Activated gamma-delta T cell treated with anti-CD3 and anti-CD28 coated beads, Interleukin-2, amount 50 U/mL, for 16 hours (primary cell): ENCODE results near the gene TNFRSF13B.
"Not testable (repeated sequence)": the region's sequence is repeated elsewhere in the genome, so short reads cannot be mapped to it uniquely, and the experiment has no call there.

ENCODE experiments used
- DNase-seq: peaks from one replicate; pipeline ENCODE4 v3.0.0-alpha.2; 2020; ENCODE audit warnings: low read depth

The TNFRSF13B gene

GRCh38 chr17:17004997-17005614 lies 33.2 kb upstream of the TNFRSF13B start:
- DNase-seq = not testable (repeated sequence)

GRCh38 chr17:17004251-17004996 lies 32.5 kb upstream of the TNFRSF13B start:
- DNase-seq = no peak

DNA sequence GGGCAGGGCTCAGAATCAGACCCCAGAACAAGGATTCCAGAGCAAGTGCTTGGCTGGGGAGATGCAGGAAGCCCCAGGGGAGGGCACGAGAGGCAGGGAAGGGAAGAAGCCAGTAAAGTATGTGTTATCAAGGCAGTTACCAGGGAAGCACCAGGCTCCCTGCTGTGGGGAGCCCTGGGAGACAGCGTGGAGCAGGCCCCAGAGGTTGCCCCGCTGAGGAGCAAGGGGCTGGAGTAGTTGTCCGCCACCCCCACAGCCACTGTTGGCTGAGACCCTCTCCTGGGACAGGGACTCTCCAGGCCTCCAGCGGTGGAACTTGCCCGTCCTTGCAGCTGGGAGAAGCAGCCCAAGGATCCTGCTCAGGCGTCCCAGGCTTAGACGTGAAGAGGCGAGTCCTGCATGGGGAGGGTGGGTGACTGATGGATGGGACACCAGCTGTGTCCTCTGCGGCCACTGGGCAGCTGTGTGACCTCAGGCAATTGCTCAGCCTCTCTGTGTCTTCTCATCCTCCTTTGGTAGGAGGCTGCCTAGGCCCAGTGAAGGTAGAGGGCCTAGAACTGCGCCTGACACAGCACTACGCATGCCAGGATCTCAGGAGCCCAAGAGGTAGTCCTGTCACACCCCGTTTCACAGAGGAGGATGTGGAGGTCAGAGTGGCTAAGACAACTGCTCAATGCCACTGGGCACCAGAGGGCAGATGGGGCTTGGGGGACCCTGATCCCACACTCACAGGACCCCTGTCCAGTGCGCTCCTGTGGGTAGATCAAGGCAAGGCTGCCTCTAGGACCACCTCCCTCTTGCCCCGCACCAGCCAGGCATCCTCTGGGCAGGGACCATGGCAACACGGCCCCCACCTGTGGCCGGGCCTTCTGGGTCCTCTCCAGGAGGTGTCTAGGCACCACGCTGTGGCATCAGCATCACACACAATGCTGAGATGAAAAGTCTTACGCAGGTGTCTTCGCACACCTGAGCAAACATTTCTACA lies 31.1 kb upstream of the TNFRSF13B start:
- DNase-seq = not testable (repeated sequence)

DNA sequence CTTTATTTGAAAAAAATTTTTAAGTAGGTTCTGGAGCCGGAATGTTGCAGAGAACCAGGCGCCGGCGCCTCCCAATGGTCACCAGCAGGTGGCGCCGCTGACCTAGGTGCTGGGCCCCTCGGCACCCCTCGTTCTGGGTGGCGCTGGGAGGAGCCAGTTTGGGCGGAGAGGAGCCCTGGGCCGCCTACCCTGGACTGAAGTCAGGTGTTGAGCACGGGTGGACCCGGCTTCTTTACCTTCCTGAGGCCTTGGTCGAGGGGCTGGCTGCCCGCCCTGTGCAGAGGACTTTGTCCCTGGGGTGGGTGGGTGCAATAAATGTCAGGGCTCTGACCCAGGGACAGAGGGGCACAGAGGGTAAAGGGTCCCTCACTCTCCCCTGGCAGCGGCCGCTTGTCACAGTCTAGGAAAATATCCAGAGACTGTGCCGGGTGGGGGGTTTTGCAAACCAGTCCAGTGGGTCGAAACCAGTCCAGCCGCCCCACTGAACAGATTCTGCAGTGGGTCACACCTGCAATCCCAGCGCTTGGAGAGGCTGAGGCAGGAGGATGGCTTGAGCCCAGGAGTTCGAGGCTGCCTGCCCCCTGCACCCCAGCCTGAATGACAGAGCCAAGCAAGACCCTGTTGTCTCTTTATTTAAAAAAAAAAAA lies 30.1 kb upstream of the TNFRSF13B start:
- peak; percentile 63 for DNase-seq

DNA sequence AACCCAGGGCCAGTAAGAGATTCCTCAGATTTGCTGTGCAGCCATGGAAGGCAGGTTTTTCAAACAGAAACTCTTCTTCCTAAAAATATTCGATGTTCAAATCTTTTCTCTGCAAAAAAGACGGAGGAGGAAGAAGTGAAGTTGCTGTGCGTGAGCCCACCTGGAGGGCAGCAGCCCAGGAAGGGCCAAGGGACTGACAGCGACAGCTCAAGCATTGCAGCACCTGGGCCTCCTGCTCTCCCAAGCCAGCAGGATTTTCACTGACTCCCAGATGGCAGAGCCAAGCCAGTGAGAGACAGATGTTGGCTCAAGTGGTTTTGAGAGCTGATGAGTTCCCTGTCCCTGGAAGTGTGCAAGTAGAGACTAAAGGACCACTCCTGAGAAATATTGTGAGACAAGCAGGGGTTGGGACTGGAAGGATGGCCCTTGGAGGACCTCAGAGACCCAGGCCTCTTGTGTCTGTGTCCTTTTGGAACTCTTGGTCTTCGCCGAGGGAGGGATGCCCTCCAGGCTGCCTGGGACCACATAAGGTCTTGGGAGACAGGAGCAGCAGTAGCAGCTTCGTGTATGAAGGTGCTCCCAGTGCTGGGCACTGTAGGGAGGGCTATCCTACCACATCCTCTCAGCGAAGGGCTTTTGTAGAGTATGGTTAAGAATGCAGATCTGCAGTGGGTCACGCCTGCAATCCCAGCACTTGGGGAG lies 29.3 kb upstream of the TNFRSF13B start:
- no peak for DNase-seq

DNA sequence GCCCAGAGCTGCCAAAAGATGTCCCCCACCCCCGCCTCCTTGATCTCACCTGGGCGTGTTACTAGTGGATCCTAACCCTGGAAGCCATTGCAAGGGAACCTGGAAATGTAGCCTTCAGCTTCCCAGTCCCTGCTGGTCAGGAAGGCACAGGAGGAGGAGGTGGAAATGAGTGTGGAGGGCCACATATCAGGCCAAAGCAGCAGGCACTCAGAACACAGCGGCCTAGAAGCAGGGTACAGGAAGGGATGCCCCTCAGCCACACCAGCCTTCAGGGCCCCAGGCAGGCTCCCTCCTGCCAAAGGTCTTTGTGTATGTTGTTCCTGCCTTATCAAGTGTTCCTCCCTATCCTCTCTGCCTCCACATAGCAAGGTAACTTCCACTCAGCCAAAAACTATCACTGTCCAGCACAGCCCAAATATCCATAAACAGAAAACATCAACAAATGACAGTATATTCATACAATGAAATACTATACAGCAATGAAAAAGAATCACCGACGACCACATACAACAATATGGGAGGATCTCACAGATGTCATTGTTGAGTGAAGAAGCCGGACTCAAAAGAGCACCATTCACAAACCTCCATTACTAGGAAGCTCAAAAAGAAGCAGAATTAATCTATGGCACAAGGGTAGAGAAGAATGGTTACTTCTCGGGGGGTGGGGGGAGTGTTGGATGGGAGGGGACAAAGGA lies 28.2 kb upstream of the TNFRSF13B start:
- no peak for DNase-seq

DNA sequence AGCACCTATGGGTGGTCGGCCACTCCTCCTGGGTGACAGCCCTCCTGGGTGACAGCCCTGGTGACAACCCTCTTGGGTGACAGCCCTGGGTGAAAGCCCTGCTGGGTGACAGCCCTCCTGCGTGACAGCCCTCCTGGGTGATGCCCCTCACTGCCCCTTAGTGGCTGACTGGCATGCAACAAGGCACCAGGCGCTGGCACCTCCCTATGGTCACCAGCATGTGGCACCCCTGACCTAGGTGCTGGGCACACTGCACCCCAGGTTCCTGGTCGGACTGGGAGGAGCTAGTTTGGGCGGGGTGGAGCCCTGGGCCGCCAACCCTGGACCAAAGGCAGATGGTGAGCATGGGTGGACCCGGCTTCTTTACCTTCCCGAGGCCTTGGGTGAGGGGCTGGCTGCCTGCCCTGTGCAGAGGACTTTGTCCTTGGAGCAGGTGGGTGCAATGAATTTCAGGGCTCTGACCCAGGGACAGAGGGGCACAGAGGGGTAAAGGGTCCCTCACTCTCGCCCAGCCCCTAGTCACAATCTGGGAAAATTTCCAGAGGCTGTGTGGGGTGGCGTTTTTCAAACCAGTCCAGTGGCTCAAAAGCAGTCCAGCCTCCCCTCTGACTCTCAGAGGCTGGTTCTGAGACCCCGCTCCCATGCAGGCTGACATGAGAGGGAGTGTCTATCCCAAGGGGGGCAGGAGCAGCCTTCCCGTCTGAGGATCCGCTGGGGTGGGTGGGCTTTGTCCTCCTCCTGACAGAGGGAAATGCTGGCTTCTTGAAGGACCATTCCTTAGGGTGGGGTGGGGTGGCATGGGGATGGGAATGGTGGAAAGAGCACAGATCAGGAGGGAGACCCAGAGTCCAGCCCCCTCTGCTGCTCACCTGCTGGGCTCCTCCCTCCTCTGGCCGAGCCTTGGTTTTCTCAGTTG lies 25.9 kb upstream of the TNFRSF13B start:
- DNase-seq = peak; percentile 61

DNA sequence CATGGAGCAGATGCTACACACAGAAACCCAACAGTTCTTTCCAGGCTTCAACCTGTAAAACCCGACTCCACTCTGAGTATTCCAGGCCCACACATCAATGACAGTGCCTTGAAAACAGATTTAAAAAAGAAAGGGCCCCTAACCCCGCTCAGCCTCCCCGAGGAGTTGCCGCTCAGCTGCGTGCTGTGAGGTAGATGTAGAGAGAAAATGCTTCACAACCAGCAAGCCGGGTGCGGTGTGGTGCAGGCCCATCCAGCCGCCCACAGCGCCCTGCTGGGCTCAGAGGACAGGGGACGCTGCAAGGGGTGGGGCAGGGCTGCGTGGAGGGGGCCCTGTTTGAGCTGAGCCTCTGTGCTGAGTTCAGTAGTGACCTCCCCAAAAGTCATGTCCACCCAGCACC lies 24.8 kb upstream of the TNFRSF13B start:
- DNase-seq = not testable (repeated sequence)

DNA sequence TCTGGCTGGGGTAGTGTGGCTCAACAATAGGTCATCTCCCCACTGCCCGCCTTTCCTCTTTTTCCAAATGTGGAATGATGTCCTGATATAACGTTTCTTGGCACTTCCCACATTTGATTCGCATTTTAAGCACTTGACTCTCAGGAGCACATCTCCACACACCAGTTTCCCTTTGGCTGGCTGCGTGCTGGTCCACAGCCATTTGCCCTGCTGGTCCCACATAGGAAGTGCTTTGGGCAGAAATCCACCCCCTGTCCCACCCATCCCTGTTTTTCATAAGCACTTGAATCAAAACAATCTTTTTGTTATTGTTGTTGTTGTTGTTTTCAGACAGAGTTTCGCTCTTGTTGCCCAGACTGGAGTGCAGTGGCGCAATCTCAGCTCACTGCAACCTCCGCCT lies 24.0 kb upstream of the TNFRSF13B start:
- DNase-seq = no peak

- no peak for DNase-seq
Measured at GRCh38 chr17:16994631-16995030, 22.7 kb upstream of the TNFRSF13B start.

- DNase-seq = peak; percentile 61
Measured at GRCh38 chr17:16991349-16992009, 19.6 kb upstream of the TNFRSF13B start.

DNA sequence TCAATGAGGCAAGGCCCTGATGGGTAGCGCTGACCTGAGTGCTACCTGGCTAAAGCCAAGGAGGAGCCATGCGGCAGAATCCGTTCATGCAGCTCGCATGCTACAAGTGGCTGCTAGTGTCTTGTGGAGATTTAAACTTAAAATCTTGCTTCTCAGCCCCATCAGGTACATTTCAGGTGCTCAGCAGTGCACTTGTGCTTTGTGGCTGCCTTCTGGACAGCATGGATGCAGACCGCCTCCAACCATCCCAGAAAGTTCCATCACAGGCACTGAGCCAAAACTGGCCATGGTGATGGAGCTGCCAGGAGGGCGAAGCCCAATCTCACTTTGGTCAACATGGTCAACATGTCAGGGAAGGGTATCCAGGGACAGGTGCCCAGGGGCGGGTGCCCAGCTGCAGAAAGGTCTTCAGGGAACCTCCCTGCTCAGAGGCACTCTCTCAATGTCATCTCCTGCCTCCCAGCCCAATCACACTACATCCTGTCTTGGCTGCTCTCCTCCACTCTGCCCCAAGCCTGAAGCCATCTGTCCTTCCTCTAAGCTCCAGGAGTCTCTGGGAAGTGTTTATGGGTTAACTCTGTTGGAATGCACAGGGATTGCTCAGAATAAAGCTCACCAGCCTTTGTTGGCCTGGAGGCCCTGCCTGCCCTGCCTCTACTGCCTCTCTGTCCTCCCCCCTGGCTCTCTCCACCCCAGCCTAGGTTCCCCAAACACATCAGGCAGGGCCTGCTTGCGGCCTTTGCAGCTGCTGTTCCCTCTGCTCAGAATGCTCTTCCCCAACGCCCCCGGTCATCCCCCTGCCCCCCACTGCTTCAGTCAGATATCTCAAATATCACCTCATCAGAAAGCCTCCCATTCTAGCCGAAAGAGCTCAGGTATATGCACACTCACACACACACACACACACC lies 18.3 kb upstream of the TNFRSF13B start:
- no peak for DNase-seq

DNA sequence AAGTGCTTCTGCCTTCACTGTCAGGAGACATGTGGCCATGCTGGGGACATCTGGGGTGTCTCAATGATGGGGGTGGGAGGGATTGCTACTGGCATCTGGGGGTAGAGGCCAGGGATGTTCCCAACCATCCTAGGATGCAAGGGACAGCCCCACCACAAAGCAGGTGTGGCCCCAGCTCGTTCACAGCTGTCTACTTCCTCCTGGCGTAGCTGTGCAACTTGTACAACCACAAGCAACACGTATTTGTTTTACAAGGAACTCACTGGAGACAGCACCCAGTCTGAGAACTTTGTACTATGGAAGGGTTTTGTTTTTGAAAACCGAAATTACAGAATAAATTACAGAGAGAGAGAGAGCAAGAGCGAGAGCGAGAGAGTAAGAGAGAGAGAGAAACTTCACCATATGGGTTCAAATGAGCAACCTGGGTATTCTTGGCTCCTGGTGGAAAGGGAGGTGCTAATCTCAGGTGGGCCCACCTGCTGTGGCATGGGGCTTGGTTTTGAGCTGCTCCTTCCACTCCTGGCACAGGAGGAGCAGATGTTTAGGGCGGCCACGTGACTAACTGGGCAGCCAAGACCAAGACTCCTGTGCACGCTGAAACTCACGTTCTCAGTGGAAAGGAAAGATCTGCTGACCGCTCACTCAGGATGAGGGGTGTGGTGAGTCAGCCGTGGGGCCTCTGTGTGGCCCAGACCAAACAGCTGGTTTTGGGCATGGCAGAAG lies 17.5 kb upstream of the TNFRSF13B start:
- no peak for DNase-seq

DNA sequence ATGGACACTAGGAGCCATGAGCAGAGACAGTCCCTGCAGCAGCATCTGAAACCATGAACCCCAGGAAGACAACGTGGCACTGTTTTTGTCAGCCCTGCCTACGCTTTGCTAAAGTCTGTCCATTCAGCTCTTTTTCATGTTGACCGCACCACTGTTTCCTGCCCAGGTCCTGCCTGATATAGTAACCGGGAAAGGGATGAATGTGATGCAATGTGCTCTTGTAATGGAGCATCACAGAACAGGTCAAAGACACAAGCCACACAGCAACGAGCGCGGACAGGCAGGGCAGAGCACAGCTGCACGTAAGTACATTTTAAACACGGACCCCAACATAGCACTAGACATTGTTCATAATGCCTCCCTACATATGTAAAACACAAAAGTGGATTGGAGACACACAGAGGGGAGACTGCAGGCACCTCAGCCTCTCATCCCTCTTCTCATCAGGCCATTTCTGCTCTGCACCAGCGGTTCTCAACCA lies 16.9 kb upstream of the TNFRSF13B start:
- DNase-seq = no peak

DNA sequence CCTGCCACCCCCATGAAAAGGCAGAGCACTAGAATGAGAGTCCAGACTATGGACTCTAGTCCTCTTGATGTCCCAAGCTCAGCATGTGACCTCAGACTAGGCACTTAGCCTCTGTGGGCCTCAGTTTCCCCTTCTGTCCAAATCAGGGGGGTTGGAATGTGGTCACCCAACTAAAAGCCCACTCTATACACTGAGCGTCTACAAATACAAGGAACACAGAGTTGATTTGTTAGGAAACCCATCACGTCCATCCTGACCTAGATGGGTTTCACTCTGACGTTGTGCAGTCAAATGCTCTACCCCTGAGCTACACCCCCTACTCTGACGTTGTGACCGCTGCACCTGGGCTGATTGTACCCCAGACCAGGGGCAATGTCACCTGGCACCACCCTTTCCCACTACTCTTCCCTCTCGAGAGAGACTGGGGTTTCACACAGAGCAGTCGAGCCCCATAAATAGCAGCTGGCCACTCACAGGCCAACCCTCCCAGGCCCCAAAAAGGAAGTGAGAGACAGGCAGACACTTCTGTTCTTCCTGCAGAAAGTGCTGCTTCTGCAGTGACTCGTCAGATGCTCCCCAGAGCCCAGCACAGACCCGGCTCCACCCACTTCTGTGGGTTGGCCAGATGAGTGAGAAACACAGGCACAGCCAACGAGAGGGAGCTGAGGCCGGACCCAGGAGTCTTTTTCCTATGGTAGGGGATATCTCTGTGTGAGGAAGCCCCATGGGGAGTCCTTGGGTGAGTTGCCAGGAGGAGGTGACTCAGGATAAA lies 16.1 kb upstream of the TNFRSF13B start:
- peak; percentile 25 for DNase-seq

DNA sequence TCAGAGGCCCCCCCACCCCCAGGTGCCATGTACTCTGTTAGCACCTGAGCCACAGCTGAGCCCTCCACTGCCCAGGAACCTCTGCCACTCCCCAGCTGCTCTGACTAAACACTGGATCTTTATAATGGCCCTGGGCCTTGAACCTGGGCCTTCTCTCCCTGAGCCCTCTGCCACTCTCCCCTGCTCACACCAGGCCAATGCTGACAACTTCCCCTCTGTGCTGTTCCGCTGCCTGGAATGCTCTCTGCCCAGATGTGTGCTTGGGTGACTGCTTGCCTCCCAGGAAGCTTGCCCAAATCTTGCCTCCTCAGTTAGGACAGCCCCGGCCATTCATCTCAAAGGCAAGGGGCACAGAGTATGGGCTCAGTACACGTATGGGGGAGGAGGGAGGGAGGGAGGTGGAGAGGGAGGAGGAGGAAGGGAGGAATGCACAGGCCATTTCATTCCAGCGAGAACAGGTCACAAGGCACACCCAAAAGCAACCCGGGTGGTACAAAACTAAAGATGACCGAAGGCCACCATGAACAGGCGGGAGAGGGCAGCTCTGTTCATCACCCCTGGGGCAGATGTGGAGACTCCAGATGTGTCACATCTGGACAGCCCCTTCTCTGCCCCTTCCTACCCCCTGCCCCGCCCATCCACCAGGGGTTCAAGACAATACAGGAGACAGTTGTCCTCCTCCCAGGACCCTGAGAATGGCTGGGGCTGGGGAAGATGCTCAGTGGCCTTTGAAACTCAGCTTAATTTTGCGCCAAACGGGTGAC lies 15.3 kb upstream of the TNFRSF13B start:
- no peak for DNase-seq
